ENCODE data around the gene NRG3. TPM values are rescaled to one million over a fixed set of nuclear protein-coding genes. Genes with fewer than 3 reads are reported as not detected.

NRG3 gene
- total RNA-seq, 1 donor from 2014 or later = 8.2 TPM

DNA sequence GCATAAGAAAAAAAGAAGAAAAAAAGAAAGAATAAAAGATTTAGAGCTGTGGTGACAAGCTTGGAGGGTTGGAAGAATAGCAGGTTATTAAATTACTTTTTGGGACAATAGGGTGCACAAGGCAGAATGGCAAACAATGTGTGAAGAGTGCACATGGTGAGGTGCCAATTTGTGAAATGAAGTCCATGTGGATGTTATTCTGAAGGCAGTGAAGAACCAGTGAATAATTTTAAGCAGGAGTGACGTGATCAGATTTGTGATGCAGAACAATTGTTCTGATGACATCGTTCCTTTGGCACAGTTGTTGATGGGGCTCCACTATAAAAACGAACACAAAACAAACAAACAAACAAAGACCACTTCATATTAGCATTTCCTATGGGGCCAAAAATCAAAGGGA is 700.3 kb downstream of the NRG3 start:
- no peak overlapping the region for H3K27ac Mint-ChIP-seq (ENCODE audit: unreplicated experiment)
- H3K4me1 Mint-ChIP-seq (ENCODE audit: unreplicated experiment) = no peaks in the 10 kb centered on the region
- H3K27me3 Mint-ChIP-seq (ENCODE audit: unreplicated experiment) = no peaks in the 10 kb centered on the region
- H3K4me3 Mint-ChIP-seq (ENCODE audit: unreplicated experiment) = no peak overlapping the region
- DNase-seq (ENCODE audit: low spot score) = no peak
- H3K9me3 Mint-ChIP-seq (ENCODE audit: unreplicated experiment) = no peaks in the 10 kb centered on the region
- no peaks in the 10 kb centered on the region for H3K36me3 Mint-ChIP-seq (ENCODE audit: low read depth, unreplicated experiment)
- TF ChIP-seq, protein P1, sequence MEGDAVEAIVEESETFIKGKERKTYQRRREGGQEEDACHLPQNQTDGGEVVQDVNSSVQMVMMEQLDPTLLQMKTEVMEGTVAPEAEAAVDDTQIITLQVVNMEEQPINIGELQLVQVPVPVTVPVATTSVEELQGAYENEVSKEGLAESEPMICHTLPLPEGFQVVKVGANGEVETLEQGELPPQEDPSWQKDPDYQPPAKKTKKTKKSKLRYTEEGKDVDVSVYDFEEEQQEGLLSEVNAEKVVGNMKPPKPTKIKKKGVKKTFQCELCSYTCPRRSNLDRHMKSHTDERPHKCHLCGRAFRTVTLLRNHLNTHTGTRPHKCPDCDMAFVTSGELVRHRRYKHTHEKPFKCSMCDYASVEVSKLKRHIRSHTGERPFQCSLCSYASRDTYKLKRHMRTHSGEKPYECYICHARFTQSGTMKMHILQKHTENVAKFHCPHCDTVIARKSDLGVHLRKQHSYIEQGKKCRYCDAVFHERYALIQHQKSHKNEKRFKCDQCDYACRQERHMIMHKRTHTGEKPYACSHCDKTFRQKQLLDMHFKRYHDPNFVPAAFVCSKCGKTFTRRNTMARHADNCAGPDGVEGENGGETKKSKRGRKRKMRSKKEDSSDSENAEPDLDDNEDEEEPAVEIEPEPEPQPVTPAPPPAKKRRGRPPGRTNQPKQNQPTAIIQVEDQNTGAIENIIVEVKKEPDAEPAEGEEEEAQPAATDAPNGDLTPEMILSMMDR (IDR thresholded peaks at IDR 0.05; ENCODE audit: unreplicated experiment) = no peak

DNA sequence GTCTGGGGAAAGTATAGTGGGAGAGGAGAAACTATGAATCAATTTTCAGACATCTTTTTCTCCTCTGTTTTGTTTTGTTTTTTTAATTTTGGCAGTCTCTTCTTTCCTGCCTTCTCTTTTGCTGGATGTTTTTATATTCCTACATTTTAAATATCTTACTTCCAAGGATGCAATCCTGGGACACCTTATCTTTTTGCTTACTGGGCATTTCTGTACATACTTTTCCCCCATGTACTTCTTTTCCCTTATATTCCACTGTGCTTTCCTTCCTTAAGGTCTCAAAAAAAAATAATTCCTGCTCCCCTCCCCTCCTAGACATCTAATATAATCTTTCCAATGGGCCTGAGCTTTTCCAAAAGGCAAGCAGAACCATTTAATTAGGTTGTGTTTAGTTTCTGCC is 701.1 kb downstream of the NRG3 start:
- H3K4me1 Mint-ChIP-seq (ENCODE audit: unreplicated experiment) = no peaks in the 10 kb centered on the region
- no peaks in the 10 kb centered on the region for H3K36me3 Mint-ChIP-seq (ENCODE audit: low read depth, unreplicated experiment)
- TF ChIP-seq, protein P1 (IDR thresholded peaks at IDR 0.05; ENCODE audit: unreplicated experiment) = no peak
- no peak for DNase-seq (ENCODE audit: low spot score)
- no peaks in the 10 kb centered on the region for H3K9me3 Mint-ChIP-seq (ENCODE audit: unreplicated experiment)
- H3K27ac Mint-ChIP-seq (ENCODE audit: unreplicated experiment) = no peak overlapping the region
- H3K4me3 Mint-ChIP-seq (ENCODE audit: unreplicated experiment) = no peak overlapping the region
- no peaks in the 10 kb centered on the region for H3K27me3 Mint-ChIP-seq (ENCODE audit: unreplicated experiment)

DNA sequence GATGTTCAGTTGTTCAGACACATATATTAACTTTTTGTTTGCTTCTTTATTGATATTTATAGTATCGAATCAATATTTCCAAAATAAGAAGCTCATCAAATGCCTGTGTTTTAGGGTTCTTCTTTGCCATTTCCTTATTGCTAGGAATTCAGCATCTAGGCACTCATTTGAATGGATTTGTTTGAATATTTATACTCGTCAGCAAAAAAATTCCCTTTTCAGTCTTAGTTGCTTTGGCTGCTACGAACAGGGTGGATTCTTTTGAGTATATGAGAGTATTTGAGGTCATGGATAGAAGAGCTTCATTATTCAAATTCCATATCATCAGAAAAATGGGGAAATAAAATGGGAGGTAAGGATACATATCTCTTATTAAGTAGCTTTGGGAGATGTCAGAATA is 706.9 kb downstream of the NRG3 start:
- Mint-ChIP-seq H3K4me3 (ENCODE audit: unreplicated experiment) (no peak overlapping the region), H3K9me3 (ENCODE audit: unreplicated experiment) (no peaks in the 10 kb centered on the region)

DNA sequence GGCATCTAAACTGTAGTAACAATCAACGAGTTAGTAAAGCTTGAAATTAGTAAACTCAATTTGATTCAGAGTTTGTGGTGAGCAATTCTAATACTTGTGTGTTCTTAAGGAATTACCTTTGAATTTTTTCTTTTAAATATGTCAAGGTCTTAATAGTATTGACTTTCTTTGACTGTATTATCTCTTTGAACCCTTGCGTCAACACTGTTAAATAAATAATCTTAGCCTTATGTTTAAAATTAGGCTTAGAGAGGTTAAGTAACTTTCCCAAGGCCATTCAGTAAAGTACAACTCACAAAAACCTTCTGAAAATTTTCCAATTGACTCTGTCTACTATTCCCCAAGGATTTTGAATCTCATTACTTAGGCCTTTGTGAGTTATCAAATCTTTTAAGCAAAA is 716.4 kb downstream of the NRG3 start:
- no peak for DNase-seq (ENCODE audit: low spot score)
- no peaks in the 10 kb centered on the region for H3K9me3 Mint-ChIP-seq (ENCODE audit: unreplicated experiment)
- no peak overlapping the region for H3K4me3 Mint-ChIP-seq (ENCODE audit: unreplicated experiment)
- no peaks in the 10 kb centered on the region for H3K4me1 Mint-ChIP-seq (ENCODE audit: unreplicated experiment)
- H3K27me3 Mint-ChIP-seq (ENCODE audit: unreplicated experiment) = no peaks in the 10 kb centered on the region
- no peak overlapping the region for H3K27ac Mint-ChIP-seq (ENCODE audit: unreplicated experiment)
- TF ChIP-seq, protein P1 (IDR thresholded peaks at IDR 0.05; ENCODE audit: unreplicated experiment) = no peak
- no peaks in the 10 kb centered on the region for H3K36me3 Mint-ChIP-seq (ENCODE audit: low read depth, unreplicated experiment)

More for the DNA sequence above, 706.9 kb downstream of the NRG3 start:
- no peaks in the 10 kb centered on the region for H3K4me1 Mint-ChIP-seq (ENCODE audit: unreplicated experiment)
- H3K36me3 Mint-ChIP-seq (ENCODE audit: low read depth, unreplicated experiment) = no peaks in the 10 kb centered on the region
- H3K27me3 Mint-ChIP-seq (ENCODE audit: unreplicated experiment) = no peaks in the 10 kb centered on the region
- DNase-seq (ENCODE audit: low spot score) = no peak
- H3K27ac Mint-ChIP-seq (ENCODE audit: unreplicated experiment) = no peak overlapping the region
- TF ChIP-seq, protein P1 (IDR thresholded peaks at IDR 0.05; ENCODE audit: unreplicated experiment) = no peak

DNA sequence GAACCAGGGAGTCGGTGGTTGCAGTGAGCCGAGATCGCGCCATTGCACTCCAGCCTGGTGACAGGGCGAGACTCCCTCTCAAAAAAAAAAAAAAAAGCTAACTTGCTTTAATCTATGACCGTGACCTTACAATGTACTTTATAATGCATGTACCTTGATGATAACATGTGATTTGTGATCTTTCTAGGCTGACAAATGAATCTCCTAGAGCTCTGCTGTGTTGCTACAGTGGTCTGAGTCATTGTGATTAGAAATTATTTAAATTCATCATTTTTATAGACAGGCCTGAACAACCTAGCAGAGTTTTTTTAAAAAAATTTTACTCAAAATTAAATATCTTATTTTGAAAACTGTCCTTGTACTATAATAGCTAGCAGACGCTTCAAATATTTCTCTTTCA is 722.8 kb downstream of the NRG3 start:
- TF ChIP-seq, protein P1 (IDR thresholded peaks at IDR 0.05; ENCODE audit: unreplicated experiment) = no peak
- Mint-ChIP-seq H3K9me3 (ENCODE audit: unreplicated experiment) (no peaks in the 10 kb centered on the region), H3K36me3 (ENCODE audit: low read depth, unreplicated experiment) (no peaks in the 10 kb centered on the region), H3K27ac (ENCODE audit: unreplicated experiment) (no peak overlapping the region), H3K4me3 (ENCODE audit: unreplicated experiment) (no peak overlapping the region), H3K27me3 (ENCODE audit: unreplicated experiment) (no peaks in the 10 kb centered on the region), H3K4me1 (ENCODE audit: unreplicated experiment) (no peaks in the 10 kb centered on the region)
- no peak for DNase-seq (ENCODE audit: low spot score)
